ENCODE measurements around the gene PTPRD. TPM values are rescaled to one million over a fixed set of nuclear protein-coding genes. Genes with fewer than 3 reads are reported as not detected.

PTPRD gene
- total RNA-seq, 1 experiment from 2014 or later = not detected

DNA sequence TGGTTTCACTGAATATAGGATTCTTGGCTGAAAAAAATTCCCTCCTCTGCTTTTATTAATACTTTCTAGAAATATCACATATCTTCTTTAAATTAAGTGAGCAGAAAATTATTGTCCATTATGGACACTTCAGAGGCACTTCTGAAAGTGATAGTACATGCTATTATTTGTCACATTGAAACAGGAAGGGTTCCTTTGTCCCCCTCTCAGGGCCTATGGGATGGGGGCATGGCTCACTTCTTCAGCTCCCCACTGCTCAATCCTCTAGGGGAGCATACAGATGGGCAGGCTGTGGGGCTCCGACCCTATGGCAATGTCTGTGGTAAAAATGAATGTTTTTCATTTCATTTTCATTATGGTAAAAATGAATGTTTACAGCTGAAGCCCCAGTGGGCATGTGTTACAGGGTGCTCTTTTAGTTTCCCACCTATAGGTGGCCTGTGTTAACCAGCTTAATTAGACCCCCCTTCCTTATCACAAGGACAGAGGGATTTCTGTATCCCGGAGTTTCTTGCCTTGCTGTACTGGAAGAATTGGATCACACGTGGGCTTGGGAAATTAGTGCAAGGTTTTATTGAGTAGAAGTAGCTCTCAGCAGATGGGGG is 1225.2 kb downstream of the PTPRD start:
- TF ChIP-seq, protein P1, sequence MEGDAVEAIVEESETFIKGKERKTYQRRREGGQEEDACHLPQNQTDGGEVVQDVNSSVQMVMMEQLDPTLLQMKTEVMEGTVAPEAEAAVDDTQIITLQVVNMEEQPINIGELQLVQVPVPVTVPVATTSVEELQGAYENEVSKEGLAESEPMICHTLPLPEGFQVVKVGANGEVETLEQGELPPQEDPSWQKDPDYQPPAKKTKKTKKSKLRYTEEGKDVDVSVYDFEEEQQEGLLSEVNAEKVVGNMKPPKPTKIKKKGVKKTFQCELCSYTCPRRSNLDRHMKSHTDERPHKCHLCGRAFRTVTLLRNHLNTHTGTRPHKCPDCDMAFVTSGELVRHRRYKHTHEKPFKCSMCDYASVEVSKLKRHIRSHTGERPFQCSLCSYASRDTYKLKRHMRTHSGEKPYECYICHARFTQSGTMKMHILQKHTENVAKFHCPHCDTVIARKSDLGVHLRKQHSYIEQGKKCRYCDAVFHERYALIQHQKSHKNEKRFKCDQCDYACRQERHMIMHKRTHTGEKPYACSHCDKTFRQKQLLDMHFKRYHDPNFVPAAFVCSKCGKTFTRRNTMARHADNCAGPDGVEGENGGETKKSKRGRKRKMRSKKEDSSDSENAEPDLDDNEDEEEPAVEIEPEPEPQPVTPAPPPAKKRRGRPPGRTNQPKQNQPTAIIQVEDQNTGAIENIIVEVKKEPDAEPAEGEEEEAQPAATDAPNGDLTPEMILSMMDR (IDR thresholded peaks at IDR 0.05; ENCODE audit: unreplicated experiment) = no peak
- H3K9me3 Mint-ChIP-seq (ENCODE audit: unreplicated experiment) = peaks cover 12% of the 10 kb centered on the region
- H3K4me1 Mint-ChIP-seq (ENCODE audit: insufficient read depth, unreplicated experiment) = no peaks in the 10 kb centered on the region
- ChIA-PET POLR2A (no interaction called here), CTCF (interaction anchor here (1.7 kb wide), 1 partner anchor 36 kb away, joined by 3 read pairs; no protein-coding TSS in a partner anchor)
- no peak overlapping the region for H3K27ac Mint-ChIP-seq (ENCODE audit: low read depth, unreplicated experiment)
- H3K36me3 Mint-ChIP-seq (ENCODE audit: insufficient read depth, unreplicated experiment) = no peaks in the 10 kb centered on the region
- no peak overlapping the region for H3K4me3 Mint-ChIP-seq (ENCODE audit: unreplicated experiment)
- BruUV-seq (replicated peaks) = no TSS peak
- DNase-seq (ENCODE audit: unreplicated experiment) = no peak
- peaks cover 14% of the 10 kb centered on the region for H3K27me3 Mint-ChIP-seq (ENCODE audit: insufficient read depth, unreplicated experiment)
- intact Hi-C loops (cut with micrococcal nuclease) = no loop called here

DNA sequence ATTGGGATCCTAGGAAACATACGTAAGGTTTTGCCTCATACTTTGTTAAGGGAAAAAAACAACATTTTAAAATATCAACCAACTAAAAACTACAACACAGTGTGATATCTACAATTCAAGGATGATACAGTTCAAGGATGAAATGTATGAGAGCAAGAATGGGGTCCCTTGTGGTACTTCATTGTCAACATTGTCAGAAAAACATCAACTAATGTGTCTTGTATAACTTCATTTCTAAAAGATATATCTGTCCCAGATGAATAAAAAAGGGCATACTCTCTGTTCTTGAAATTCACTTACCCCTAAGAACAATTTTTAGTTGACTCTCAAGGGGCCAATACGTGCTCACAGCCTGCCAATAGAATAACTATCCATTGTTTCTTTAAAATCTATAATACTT is 1250.5 kb downstream of the PTPRD start:
- CTCF ChIA-PET = interaction anchor here (0.6 to 0.7 kb wide), 2 partner anchors 23 to 191 kb away, joined by 3 read pairs; no protein-coding TSS in a partner anchor
- no peaks in the 10 kb centered on the region for H3K4me1 Mint-ChIP-seq (ENCODE audit: insufficient read depth, unreplicated experiment)
- POLR2A ChIA-PET = no interaction called here
- TF ChIP-seq, protein P1 (IDR thresholded peaks at IDR 0.05; ENCODE audit: unreplicated experiment) = no peak
- no peak for DNase-seq (ENCODE audit: unreplicated experiment)
- intact Hi-C loops (cut with micrococcal nuclease) = no loop called here
- no peaks in the 10 kb centered on the region for H3K36me3 Mint-ChIP-seq (ENCODE audit: insufficient read depth, unreplicated experiment)
- BruUV-seq (replicated peaks) = no TSS peak
- H3K4me3 Mint-ChIP-seq (ENCODE audit: unreplicated experiment) = no peak overlapping the region
- no peaks in the 10 kb centered on the region for H3K9me3 Mint-ChIP-seq (ENCODE audit: unreplicated experiment)
- no peaks in the 10 kb centered on the region for H3K27me3 Mint-ChIP-seq (ENCODE audit: insufficient read depth, unreplicated experiment)
- H3K27ac Mint-ChIP-seq (ENCODE audit: low read depth, unreplicated experiment) = no peak overlapping the region

GRCh38 chr9:9352877-9353481 is 1259.8 kb downstream of the PTPRD start:
- TF ChIP-seq, protein P1 (IDR thresholded peaks at IDR 0.05; ENCODE audit: unreplicated experiment) = peak; percentile 39
- Mint-ChIP-seq H3K4me1 (ENCODE audit: insufficient read depth, unreplicated experiment) (no peaks in the 10 kb centered on the region), H3K27me3 (ENCODE audit: insufficient read depth, unreplicated experiment) (no peaks in the 10 kb centered on the region), H3K27ac (ENCODE audit: low read depth, unreplicated experiment) (no peak overlapping the region), H3K9me3 (ENCODE audit: unreplicated experiment) (no peaks in the 10 kb centered on the region), H3K36me3 (ENCODE audit: insufficient read depth, unreplicated experiment) (no peaks in the 10 kb centered on the region), H3K4me3 (ENCODE audit: unreplicated experiment) (no peak overlapping the region)
- CTCF ChIA-PET = interaction anchor here (0.6 kb wide), 1 partner anchor 346 kb away, joined by 3 read pairs; no protein-coding TSS in a partner anchor
- peak; percentile 18 for DNase-seq (ENCODE audit: unreplicated experiment)
- POLR2A ChIA-PET = no interaction called here
- intact Hi-C loops (cut with micrococcal nuclease) = loop anchor here (1.0 kb wide), 1 partner anchor 1783 kb away; no protein-coding TSS in a partner anchor
- no TSS peak for BruUV-seq (replicated peaks)

DNA sequence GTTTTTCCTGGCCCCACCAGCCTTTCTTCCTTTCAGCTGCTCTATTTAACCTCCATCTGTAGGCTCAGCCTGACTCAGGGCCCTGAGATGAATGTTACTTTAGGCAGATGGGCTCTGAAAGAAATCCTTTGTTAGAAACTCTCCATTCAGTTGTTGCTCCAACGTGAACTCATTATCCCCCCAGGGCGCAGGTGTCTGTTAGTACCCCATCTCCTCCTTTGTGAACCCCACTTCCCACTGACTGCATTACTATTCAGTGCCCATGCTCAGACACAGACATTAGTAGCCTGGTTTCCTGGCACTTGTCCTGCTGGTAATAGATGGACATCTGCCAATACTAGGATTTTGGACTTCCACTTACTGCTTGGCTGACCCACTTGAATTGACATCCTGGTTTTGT is 1271.6 kb downstream of the PTPRD start:
- POLR2A ChIA-PET = no interaction called here
- CTCF ChIA-PET = no interaction called here
- TF ChIP-seq, protein P1 (IDR thresholded peaks at IDR 0.05; ENCODE audit: unreplicated experiment) = no peak
- no peaks in the 10 kb centered on the region for H3K9me3 Mint-ChIP-seq (ENCODE audit: unreplicated experiment)
- no peaks in the 10 kb centered on the region for H3K4me1 Mint-ChIP-seq (ENCODE audit: insufficient read depth, unreplicated experiment)
- DNase-seq (ENCODE audit: unreplicated experiment) = no peak
- H3K27me3 Mint-ChIP-seq (ENCODE audit: insufficient read depth, unreplicated experiment) = no peaks in the 10 kb centered on the region
- intact Hi-C loops (cut with micrococcal nuclease) = no loop called here
- H3K27ac Mint-ChIP-seq (ENCODE audit: low read depth, unreplicated experiment) = no peak overlapping the region
- no peak overlapping the region for H3K4me3 Mint-ChIP-seq (ENCODE audit: unreplicated experiment)
- no peaks in the 10 kb centered on the region for H3K36me3 Mint-ChIP-seq (ENCODE audit: insufficient read depth, unreplicated experiment)
- BruUV-seq (replicated peaks) = no TSS peak
